Activated naive CD8-positive, alpha-beta T cell treated with anti-CD3 and anti-CD28 coated beads, Interleukin-2, amount 10 ng/mL, durations not matched to agents 7 days and 5 days (primary cell): ENCODE results near the gene GMPR. TPM values are rescaled to one million over a fixed set of nuclear protein-coding genes. Genes with fewer than 3 reads are reported as not detected.
"Not testable (repeated sequence)": the region's sequence is repeated elsewhere in the genome, so short reads cannot be mapped to it uniquely, and the experiment has no call there.

Experiments
- ATAC-seq: fragments of 150-1000 bp; cut with Tn5 transposase; one replicate; pipeline ENCODE4 v1.10.0; 2021; ENCODE audit warnings: low read depth, moderate library complexity
- POLR2A ChIA-PET: fragments of 350-600 bp; sonication (Branson Sonifier 250); formaldehyde crosslinking; loops from one replicate; lab custom pipeline; 2021; ENCODE audit warnings: antibody characterized with exemption; lab: Charles Lee
- DNase-seq: peaks from one replicate; pipeline ENCODE4 v3.0.0; 2021
- H3K27ac Mint-ChIP-seq: one replicate; pipeline ENCODE4 v1.8.0; 2022; ENCODE audit warnings: mild to moderate bottlenecking, mixed read lengths
- H3K27me3 Mint-ChIP-seq: one replicate; pipeline ENCODE4 v1.8.0; 2022; ENCODE audit warnings: mild to moderate bottlenecking, moderate library complexity, mixed read lengths
- H3K36me3 Mint-ChIP-seq: one replicate; pipeline ENCODE4 v1.8.0; 2021; ENCODE audit warnings: mild to moderate bottlenecking, mixed read lengths
- H3K4me1 Mint-ChIP-seq: one replicate; pipeline ENCODE4 v1.8.0; 2021; ENCODE audit warnings: mixed read lengths
- H3K4me3 Mint-ChIP-seq: one replicate; pipeline ENCODE4 v1.8.0; 2022; ENCODE audit warnings: mild to moderate bottlenecking, moderate library complexity, mixed read lengths
- H3K9me3 Mint-ChIP-seq: one replicate; pipeline ENCODE4 v1.8.0; 2021; ENCODE audit warnings: mixed read lengths
- total RNA-seq, 2 experiments: library from RNA; stranded (reverse); gene quantifications; one replicate each; pipeline ENCODE4 v1.2.3, GENCODE V29; 2021

GMPR gene
- total RNA-seq, 2 experiments from 2014 or later, result 11.0 to 14.0 TPM

DNA sequence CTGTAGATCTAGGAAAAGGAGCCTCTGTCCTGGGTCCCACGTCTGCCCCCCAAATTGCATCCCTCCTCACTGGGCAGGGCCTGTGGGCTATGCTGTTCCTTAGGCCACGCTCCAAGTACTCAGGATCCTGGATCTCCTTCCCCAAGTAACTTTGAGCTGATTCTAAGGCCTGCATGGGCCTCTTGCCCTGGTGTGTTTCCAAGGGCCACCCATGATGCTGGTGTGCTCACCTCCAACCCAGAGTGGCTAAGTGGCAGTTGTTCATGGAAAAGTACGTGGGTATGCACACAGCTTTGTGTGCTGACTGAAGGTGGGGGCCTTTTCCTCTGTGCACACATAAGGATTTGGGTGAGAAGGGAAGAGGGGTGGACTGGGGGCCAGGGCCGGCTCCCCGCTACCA, 5.3 kb downstream of the GMPR start:
- POLR2A ChIA-PET, result no interaction called here
- H3K9me3 Mint-ChIP-seq, result no peaks in the 10 kb centered on the region
- peaks cover 13% of the 10 kb centered on the region for H3K4me1 Mint-ChIP-seq
- H3K27me3 Mint-ChIP-seq, result no peaks in the 10 kb centered on the region
- no peak overlapping the region for H3K27ac Mint-ChIP-seq
- H3K36me3 Mint-ChIP-seq, result peaks cover 19% of the 10 kb centered on the region
- ATAC-seq, result no peak
- H3K4me3 Mint-ChIP-seq, result no peak overlapping the region
- DNase-seq, result no peak

DNA sequence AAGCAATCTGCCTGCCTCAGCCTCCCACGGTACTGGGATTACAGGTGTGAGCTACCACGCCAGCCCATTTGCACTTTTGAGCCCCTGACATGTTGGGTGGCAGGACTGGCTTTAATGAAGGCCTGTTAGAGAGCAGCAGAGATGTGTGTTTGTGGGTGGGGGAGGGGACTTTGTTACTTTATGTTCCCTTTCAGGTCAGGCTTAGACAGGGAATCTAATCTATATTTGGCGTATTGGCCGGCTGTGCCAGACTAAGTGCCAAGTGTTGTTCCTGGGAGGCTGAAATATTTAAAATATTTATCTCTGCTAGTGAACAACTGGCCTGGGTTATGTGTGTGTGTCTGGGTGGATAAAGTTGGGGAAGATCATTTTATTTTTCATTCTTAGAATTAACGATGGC, 6.1 kb downstream of the GMPR start:
- no peaks in the 10 kb centered on the region for H3K27me3 Mint-ChIP-seq
- DNase-seq (no peak), ATAC-seq (no peak)
- peaks cover 17% of the 10 kb centered on the region for H3K36me3 Mint-ChIP-seq
- POLR2A ChIA-PET, result no interaction called here
- no peak overlapping the region for H3K4me3 Mint-ChIP-seq
- H3K4me1 Mint-ChIP-seq, result peaks cover 9% of the 10 kb centered on the region
- H3K9me3 Mint-ChIP-seq, result no peaks in the 10 kb centered on the region
- H3K27ac Mint-ChIP-seq, result no peak overlapping the region

DNA sequence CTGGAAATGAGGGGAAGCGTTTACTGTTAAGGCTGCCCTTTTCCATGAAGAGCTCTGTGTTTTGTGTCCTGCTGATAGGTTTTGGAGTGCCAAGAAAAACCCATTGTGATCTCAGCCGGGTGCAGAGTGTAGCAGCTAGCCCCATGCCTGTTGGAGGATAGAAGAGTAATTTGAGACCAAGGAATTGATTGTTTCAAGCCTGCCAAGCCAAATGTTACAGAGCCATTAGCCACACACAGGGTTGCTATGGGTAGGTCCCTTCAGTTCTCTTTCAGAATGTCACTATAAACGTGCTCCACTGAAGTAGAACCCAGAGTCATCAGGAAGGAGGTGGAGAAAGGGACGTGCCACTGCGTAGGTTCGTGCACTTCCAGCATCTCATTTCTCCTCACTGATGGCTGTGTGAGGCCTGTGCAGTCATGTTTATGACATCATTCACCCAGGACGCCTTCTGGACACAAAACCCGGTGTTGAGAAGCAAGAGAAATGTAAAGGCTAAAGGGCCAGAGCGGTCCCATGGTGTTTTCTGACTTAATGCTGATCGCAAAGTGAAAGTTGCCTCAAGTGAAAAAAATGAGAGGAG, 6.6 kb downstream of the GMPR start:
- peaks cover 17% of the 10 kb centered on the region for H3K36me3 Mint-ChIP-seq
- no peak for ATAC-seq
- H3K27ac Mint-ChIP-seq, result no peak overlapping the region
- no peaks in the 10 kb centered on the region for H3K27me3 Mint-ChIP-seq
- DNase-seq, result no peak
- H3K9me3 Mint-ChIP-seq, result no peaks in the 10 kb centered on the region
- POLR2A ChIA-PET, result no interaction called here
- H3K4me3 Mint-ChIP-seq, result no peak overlapping the region
- H3K4me1 Mint-ChIP-seq, result peaks cover 5% of the 10 kb centered on the region

DNA sequence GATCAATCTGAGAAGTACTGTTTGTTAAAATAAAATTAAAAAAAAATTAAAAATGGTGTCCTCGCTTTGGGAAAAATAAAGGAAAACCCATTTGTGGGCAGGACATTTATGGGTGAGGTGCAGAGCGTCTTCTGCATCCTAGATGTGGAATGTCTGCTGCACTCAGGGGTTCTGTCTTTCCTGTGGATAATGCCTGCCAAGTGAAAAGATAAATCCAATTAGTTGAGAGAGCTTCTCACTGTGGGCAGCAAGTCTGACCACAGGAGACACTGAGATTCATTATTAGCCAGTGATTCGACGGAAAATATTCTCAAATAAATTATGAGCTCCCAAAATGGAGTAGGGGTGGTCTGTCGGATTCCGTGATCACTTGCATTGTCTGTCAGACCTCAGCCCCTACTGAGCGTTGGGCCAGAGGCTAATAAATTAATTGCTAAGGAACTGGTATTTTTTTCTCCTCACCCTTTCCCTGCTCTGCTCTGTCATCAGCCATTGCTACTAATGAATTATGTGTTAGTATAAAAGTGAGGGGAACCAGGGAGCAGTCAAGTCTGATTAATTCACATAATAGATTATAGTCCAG, 10.0 kb downstream of the GMPR start:
- Mint-ChIP-seq H3K9me3 (no peaks in the 10 kb centered on the region), H3K4me1 (peaks cover 5% of the 10 kb centered on the region), H3K4me3 (no peak overlapping the region), H3K36me3 (peaks cover 37% of the 10 kb centered on the region), H3K27ac (no peak overlapping the region), H3K27me3 (no peaks in the 10 kb centered on the region)
- no peak for DNase-seq
- POLR2A ChIA-PET, result interaction anchor here (1.3 kb wide), 1 partner anchor 10 kb away, joined by 4 read pairs; the partner anchor contains the start of gene GMPR
- ATAC-seq, result no peak

- no peak overlapping the region for H3K27ac Mint-ChIP-seq
- peaks cover 5% of the 10 kb centered on the region for H3K4me1 Mint-ChIP-seq
- no peaks in the 10 kb centered on the region for H3K27me3 Mint-ChIP-seq
- POLR2A ChIA-PET, result no interaction called here
- peaks cover 48% of the 10 kb centered on the region for H3K36me3 Mint-ChIP-seq
- H3K9me3 Mint-ChIP-seq, result no peaks in the 10 kb centered on the region
- no peak for ATAC-seq
- DNase-seq, result no peak
- H3K4me3 Mint-ChIP-seq, result no peak overlapping the region
Observed at GRCh38 chr6:16249971-16250370, 11.6 kb downstream of the GMPR start.

GRCh38 chr6:16251706-16252105, 13.3 kb downstream of the GMPR start:
- no peak for ATAC-seq
- Mint-ChIP-seq H3K36me3 (peaks cover 50% of the 10 kb centered on the region), H3K4me1 (peaks cover 5% of the 10 kb centered on the region), H3K27ac (no peak overlapping the region), H3K9me3 (no peaks in the 10 kb centered on the region), H3K27me3 (no peaks in the 10 kb centered on the region), H3K4me3 (no peak overlapping the region)
- POLR2A ChIA-PET, result no interaction called here
- DNase-seq, result no peak

DNA sequence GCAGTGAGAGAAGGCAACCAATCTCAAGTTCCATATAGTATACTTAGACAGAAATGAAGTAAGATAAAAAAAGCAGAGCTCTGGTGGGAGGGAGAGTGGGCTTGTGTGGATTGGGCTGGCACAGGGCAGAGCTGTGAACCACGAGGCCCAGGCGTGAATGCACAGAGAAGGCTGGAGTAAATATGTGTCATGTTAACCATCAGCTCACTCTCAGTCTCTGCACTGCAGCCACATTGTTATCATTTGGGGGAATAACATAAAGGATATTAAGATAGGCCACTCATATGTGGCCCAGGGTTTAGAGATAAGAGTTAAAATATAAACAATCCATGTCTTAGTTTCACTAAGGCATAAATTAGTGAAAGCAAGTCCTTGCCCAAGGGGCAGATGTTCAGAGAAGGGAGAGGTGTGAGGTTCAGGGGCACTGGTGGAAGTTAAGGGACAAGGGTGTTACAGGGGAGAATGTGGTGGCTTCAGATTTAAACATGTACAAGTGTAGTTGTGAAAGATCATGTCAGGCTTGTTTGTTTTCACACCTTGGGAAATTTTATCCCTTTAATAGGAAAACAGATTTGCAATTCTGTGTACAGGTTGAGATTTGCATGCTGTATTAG, 14.4 kb downstream of the GMPR start:
- peaks cover 46% of the 10 kb centered on the region for H3K36me3 Mint-ChIP-seq
- no peak overlapping the region for H3K4me3 Mint-ChIP-seq
- H3K4me1 Mint-ChIP-seq, result peaks cover 5% of the 10 kb centered on the region
- peak overlapping the region; percentile 41 for H3K27ac Mint-ChIP-seq
- no peaks in the 10 kb centered on the region for H3K27me3 Mint-ChIP-seq
- no peaks in the 10 kb centered on the region for H3K9me3 Mint-ChIP-seq
- no peak for DNase-seq
- no peak for ATAC-seq
- POLR2A ChIA-PET, result no interaction called here

DNA sequence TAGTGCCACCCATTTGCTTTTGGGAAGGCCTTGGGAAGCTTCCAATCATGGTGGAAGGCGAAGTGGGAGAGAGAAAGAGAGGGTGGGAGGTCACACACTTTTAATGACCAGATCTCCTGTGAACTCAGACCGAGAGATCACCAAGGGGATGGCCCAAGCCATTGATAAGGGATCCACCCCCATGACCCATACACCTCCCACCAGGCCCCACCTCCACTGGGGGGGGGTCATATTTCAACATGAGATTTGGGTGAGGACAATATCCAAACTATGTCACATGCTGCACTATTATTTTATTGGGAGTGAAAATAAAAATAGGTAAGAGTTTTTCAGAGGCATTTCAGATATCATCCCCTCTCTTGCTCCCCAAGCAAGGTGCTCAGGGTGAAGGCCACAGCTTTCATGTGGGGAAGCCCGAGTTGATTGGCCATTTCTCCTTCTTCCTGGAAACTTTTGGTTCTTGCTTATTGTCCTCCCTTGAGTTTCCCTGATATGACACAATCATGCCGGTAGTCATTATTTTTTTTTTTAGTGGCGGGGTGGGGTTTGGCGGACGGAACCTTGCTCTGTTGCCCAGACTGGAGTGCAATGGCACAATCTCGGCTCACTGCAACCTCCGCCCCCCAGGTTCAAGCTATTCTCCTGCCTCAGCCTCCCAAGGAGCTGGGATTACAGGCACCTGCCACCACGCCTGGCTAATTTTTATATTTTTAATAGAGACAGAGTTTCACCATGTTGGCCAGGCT, 15.2 kb downstream of the GMPR start:
- no peaks in the 10 kb centered on the region for H3K27me3 Mint-ChIP-seq
- POLR2A ChIA-PET, result no interaction called here
- no peaks in the 10 kb centered on the region for H3K9me3 Mint-ChIP-seq
- DNase-seq, result no peak
- H3K27ac Mint-ChIP-seq, result no peak overlapping the region
- peaks cover 5% of the 10 kb centered on the region for H3K4me1 Mint-ChIP-seq
- H3K4me3 Mint-ChIP-seq, result no peak overlapping the region
- H3K36me3 Mint-ChIP-seq, result peaks cover 49% of the 10 kb centered on the region
- no peak for ATAC-seq

GRCh38 chr6:16254535-16254934, 16.1 kb downstream of the GMPR start:
- Mint-ChIP-seq H3K36me3 (peaks cover 50% of the 10 kb centered on the region), H3K27ac (no peak overlapping the region), H3K9me3 (no peaks in the 10 kb centered on the region), H3K4me3 (no peak overlapping the region), H3K27me3 (no peaks in the 10 kb centered on the region), H3K4me1 (peaks cover 5% of the 10 kb centered on the region)
- ATAC-seq, result no peak
- no peak for DNase-seq
- POLR2A ChIA-PET, result no interaction called here

GRCh38 chr6:16256781-16257180, 18.4 kb downstream of the GMPR start:
- peaks cover 43% of the 10 kb centered on the region for H3K36me3 Mint-ChIP-seq

DNA sequence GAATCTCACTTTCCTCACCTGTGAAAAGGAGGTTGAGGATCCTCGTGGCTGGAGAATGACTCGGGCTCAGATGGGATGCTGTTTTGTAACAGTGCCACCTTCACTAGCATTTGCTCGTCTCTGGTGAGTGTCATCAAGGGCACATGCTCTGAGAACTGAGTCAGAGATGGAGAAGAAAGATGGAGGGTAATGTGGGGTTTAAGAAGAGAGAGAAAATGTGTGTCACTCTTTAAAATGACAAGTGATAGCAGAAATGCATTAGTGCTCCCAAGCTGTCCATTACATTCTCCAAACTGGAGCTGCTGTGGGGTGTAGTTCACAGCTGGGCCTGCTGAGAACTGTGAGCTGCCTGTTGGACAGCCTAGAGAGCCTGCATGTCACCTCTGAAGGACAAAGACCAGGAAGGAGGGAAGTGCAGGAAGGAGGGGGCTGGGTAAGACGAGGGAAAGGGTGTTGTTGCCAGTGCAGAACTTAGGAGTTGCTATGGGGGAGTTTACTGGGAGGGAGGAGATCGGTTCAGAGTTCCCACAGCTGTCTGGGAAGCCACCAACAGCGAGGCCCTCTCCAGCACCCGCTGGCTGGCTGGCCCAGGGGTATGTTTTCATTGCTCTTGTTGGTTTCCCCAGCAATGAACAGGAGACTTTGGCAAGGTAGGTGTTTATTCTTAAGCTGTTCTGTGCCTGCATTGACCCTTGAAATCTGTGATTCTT, 19.8 kb downstream of the GMPR start:
- no peak for ATAC-seq
- Mint-ChIP-seq H3K9me3 (no peaks in the 10 kb centered on the region), H3K36me3 (peaks cover 32% of the 10 kb centered on the region), H3K27me3 (no peaks in the 10 kb centered on the region), H3K4me1 (peaks cover 1% of the 10 kb centered on the region), H3K27ac (no peak overlapping the region), H3K4me3 (no peak overlapping the region)
- no peak for DNase-seq
- POLR2A ChIA-PET, result no interaction called here

More at GRCh38 chr6:16256781-16257180, 18.4 kb downstream of the GMPR start:
- H3K4me1 Mint-ChIP-seq, result peaks cover 5% of the 10 kb centered on the region
- no peak overlapping the region for H3K27ac Mint-ChIP-seq
- no peaks in the 10 kb centered on the region for H3K9me3 Mint-ChIP-seq
- no peak overlapping the region for H3K4me3 Mint-ChIP-seq
- ATAC-seq (no peak), DNase-seq (no peak)
- H3K27me3 Mint-ChIP-seq, result no peaks in the 10 kb centered on the region
- POLR2A ChIA-PET, result interaction anchor here (0.6 kb wide), 2 partner anchors 9 to 446 kb away, joined by 3 read pairs; no protein-coding TSS in a partner anchor

- Mint-ChIP-seq H3K4me1 (no peaks in the 10 kb centered on the region), H3K4me3 (no peak overlapping the region), H3K36me3 (peaks cover 27% of the 10 kb centered on the region), H3K27ac (no peak overlapping the region), H3K9me3 (no peaks in the 10 kb centered on the region), H3K27me3 (no peaks in the 10 kb centered on the region)
- POLR2A ChIA-PET, result no interaction called here
- DNase-seq, result no peak
- ATAC-seq, result no peak
Observed at GRCh38 chr6:16258709-16259075, 20.3 kb downstream of the GMPR start.

GRCh38 chr6:16259604-16260003, 21.2 kb downstream of the GMPR start:
- H3K27ac Mint-ChIP-seq, H3K27me3 Mint-ChIP-seq, H3K9me3 Mint-ChIP-seq, ATAC-seq, POLR2A ChIA-PET, H3K4me3 Mint-ChIP-seq, H3K4me1 Mint-ChIP-seq, DNase-seq: not testable (repeated sequence)
- H3K36me3 Mint-ChIP-seq, result peaks cover 25% of the 10 kb centered on the region
